NCI-H2029 treated with DMSO at 0.1 percent for 48 hours (cell line): ENCODE results near the gene UNC13B.
"Not testable (repeated sequence)": the region's sequence is repeated elsewhere in the genome, so short reads cannot be mapped to it uniquely, and the experiment has no call there.

ENCODE experiments used
- DNase-seq: peaks from one replicate; lab custom pipeline; 2025; lab: John Stamatoyannopoulos, UW

Gene UNC13B

GRCh38 chr9:35226651-35227050 lies 64.8 kb downstream of the UNC13B start:
- peak; percentile 34 for DNase-seq

GRCh38 chr9:35227284-35227683 lies 65.5 kb downstream of the UNC13B start:
- DNase-seq: no peak

- peak; percentile 66 for DNase-seq
These were observed 67.4 kb downstream of the UNC13B start for GRCh38 chr9:35229066-35229778.

GRCh38 chr9:35229779-35230143 lies 68.0 kb downstream of the UNC13B start:
- DNase-seq: no peak

GRCh38 chr9:35232867-35233544 lies 71.2 kb downstream of the UNC13B start:
- DNase-seq: peak; percentile 82

GRCh38 chr9:35236692-35237091 lies 74.9 kb downstream of the UNC13B start:
- peak; percentile 74 for DNase-seq

- DNase-seq: peak; percentile 73
These were observed 75.5 kb downstream of the UNC13B start for GRCh38 chr9:35237311-35237710.

GRCh38 chr9:35245945-35246344 lies 84.1 kb downstream of the UNC13B start:
- not testable (repeated sequence) for DNase-seq

- no peak for DNase-seq
These were observed 91.3 kb downstream of the UNC13B start for GRCh38 chr9:35253075-35253474.

- DNase-seq: peak; percentile 57
These were observed 92.4 kb downstream of the UNC13B start for GRCh38 chr9:35254237-35254636.

- DNase-seq: no peak
These were observed 93.4 kb downstream of the UNC13B start for GRCh38 chr9:35254984-35255857.

GRCh38 chr9:35257986-35258659 lies 96.3 kb downstream of the UNC13B start:
- no peak for DNase-seq

- peak; percentile 76 for DNase-seq
These were observed 97.1 kb downstream of the UNC13B start for GRCh38 chr9:35258660-35259474.

- no peak for DNase-seq
These were observed 98.4 kb downstream of the UNC13B start for GRCh38 chr9:35260186-35260585.

GRCh38 chr9:35262064-35262463 lies 100.3 kb downstream of the UNC13B start:
- DNase-seq: no peak

GRCh38 chr9:35267710-35268109 lies 105.9 kb downstream of the UNC13B start:
- DNase-seq: no peak

- no peak for DNase-seq
These were observed 108.1 kb downstream of the UNC13B start for GRCh38 chr9:35269919-35270318.

- DNase-seq: no peak
These were observed 109.8 kb downstream of the UNC13B start for GRCh38 chr9:35271637-35272036.

- DNase-seq: no peak
These were observed 111.2 kb downstream of the UNC13B start for GRCh38 chr9:35272989-35273388.

GRCh38 chr9:35273591-35273990 lies 111.8 kb downstream of the UNC13B start:
- DNase-seq: no peak

- DNase-seq: no peak
These were observed 113.2 kb downstream of the UNC13B start for GRCh38 chr9:35274993-35275392.
